Ramos (cell line): ENCODE measurements around the gene STXBP5L.
"Not testable (repeated sequence)": the region's sequence is repeated elsewhere in the genome, so short reads cannot be mapped to it uniquely, and the experiment has no call there.

Experiments used
- in situ Hi-C: fragments of 300-500 bp; cut with MboI; formaldehyde crosslinking; loops from one replicate; pipeline ENCODE4 v1.14.3; 2022; ENCODE audit warnings: low sequenced_read_pairs; ENCODE audit not compliant: unreplicated experiment

The STXBP5L gene

DNA sequence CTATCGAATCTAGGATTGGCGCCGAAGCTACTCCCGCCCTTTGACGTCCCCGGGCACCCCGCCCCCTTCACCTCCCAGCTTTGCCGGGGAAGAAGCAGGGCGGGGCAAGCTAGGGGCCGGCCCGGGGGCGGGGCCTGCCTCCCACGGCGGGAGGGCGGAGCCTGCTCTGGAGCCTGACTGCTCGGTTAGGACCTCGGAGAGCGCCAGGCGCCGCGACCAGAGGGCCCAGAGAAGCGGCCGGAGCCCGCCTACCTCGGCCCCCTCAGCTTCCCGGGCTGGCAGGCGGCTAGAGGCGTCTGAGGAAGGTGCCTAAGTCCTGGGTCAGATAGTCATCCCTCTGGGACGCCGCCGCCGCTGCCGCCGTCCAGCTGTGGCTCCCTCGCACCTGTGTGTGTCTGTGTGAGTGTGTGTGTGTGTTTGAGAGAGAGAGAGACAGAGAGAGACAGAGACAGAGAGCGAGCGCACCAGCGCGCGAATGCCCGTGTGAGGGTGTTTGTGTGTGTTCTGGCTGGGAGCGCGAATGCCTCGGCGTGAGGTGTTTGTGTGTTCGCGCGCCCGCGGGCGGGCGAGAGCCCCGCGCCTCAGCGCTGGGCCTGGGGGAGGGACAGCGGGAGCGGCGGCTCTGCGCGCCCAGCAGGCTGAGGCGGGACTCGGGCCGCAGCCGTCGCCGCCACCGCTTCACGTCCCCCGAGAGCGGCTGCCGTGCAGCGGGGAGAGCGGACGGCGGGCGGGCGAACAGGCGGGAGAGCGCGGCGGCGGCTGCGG lies at the start of gene STXBP5L:
Gene STXBP5L (plus strand): TSS at position 176 of the 765 bp plus-strand sequence. CDS start 1,374 bp downstream, outside the sequence.
- in situ Hi-C loops: no loop called here

DNA sequence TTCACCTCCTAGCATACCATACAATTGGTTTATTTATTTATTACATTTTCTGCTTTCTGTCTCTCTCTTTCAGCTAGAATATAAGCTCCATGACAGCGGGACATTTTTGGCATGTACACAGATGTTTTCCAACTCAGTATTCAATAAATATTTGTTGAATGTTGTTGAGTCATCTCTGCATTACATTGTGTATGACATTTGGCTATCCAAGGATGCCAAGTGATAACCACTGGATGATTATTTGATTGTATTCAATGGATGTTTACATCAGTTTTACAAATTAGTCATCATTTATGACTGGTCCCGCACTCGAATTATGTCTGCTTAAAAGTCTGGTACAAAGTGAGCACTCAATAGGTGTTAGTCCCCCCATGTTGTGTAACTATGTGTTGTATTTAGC lies 49.5 kb upstream of the STXBP5L start:
- in situ Hi-C loops: no loop called here

DNA sequence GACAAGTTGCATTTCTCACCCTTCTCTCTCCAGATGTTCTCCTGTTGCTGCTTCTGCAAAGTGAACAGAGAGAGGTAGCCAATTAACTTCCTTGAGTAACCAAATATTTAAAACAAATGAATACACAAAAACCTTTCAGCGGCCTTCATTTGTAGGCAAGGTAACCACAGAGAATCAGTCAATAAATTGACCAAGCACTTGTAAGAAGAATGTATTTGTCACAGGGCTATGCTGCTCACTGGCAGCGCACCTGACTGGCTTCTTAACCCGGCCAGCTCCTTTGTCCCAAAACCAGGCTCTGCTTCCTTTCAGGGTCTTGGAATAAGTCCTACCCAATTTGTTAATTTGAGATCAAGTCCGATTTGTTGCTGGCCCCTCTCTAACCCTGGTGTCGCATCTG lies 43.5 kb upstream of the STXBP5L start:
- in situ Hi-C loops: no loop called here

DNA sequence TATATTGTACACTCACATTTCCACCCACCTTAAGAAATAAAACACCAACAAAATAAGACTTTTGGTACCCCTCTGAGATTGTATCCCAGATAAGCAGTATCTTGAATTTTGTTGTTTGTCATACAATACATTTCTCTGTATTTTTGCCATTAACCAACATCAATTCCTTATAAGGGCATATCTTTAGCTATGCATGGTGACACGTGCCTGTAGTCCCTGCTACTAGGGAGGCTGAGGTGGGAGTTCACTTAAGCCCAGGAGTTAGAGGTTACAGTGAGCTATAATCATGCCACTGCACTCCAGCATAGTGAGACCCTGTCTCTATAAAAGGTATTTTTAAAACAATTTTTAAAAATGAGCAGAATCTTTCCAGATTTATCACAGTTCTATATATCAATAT lies 32.5 kb upstream of the STXBP5L start:
- in situ Hi-C loops: no loop called here

DNA sequence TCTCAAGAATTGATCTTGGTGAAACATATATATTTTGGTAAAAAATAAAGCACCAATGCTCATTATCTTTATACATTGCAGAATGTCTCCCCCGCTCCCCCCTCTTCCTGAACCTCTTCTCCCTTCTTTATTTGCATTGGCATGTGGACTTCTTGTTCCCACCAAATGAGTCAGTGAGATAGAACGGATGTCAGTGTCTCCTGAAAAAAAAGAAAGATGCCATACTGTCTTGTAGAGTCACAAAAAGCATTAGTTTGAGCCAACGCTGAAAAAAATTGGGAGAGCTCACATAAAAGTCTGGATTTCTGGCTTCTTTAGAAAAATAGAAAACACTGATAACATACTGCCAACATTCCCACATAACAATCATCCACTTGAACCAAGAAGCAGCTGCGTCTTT lies 32.0 kb upstream of the STXBP5L start:
- in situ Hi-C loops: no loop called here

DNA sequence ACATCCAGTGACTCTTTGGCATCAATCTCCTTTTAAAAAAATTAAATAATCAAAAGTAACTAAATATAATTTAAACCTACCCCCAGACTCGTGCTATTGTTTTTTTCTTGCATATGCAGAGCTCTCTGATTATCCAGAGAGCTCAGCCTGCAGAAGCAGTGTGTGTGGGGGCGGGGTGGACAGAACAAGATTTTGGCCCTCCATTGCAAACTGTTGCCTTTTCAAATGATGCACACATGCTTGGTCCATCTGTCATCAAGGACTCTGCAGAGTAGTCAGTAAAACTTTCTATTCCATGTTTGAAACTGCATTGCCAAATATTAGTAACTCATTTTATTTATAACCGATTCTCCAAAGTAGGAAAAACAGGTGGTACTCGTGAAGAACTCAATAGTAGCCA lies 28.6 kb upstream of the STXBP5L start:
- in situ Hi-C loops: no loop called here

DNA sequence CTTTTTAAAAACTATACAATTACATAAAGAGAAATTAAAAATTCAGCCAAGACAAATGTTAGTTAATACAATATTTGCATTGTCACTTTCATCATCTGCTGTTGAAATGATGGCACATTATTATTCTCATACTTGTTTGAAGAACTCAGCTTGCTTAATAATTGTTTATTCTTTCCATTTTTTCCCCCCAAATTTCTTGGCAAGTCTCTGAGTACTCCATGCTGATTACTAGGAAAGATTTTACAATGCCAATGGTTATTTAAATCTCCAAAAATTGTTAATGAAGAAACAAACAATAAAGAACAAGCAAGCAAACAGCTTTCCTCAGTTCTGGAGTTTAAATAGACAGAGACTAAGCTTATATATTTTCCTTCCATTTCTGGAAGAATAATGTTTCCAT lies 15.1 kb upstream of the STXBP5L start:
- in situ Hi-C loops: no loop called here

DNA sequence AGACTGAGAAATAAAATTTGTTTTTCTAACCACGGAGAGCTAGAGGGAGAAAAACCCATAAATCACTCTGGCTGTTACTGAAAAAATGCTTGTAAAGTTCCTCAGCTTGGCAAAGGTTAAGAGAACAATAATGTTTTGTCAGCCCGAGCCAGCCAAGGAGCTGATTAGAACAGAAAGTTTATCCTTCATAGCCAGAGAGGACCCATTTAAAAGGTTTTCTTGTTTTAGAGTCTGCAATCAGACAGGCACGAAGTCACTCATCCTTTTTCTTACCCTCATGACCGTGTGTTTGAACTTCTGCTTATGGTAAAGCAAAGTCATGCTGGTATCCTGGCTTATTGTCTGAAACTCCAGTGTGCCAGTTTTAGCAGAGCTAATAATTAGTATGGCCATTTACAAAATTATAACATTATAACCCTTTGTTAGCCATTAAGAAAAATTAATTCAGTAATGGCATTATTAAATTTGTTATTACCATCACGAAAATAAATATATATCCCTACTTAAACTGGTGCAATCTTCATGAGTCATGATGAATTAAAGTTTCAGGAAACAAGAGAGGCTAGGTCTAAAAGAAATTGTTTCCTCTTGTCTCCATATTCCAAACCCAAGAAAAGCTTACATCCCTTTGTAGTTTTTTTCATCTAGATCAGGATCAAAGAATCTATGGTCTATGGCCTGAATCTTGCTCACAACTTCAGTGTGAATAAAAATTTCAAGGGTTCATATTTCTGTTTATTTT lies 13.5 kb upstream of the STXBP5L start:
- in situ Hi-C loops: no loop called here

DNA sequence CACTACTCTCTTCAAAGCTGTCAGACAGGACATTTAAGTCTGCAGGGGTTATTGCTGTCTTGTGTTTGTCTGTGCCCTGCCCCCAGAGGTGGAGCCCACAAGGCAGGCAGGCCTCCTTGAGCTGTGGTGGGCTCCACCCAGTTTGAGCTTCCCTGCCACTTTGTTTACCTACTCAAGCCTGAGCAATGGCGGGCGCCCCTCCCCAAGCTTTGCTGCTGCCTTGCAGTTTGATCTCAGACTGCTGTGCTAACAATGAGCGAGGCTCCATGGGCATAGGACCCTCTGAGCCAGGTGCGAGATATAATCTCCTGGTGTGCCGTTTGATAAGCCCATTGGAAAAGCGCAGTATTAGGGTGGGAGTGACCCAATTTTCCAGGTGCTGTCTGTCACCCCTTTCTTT lies 6.3 kb upstream of the STXBP5L start:
- in situ Hi-C loops: not testable (repeated sequence)

DNA sequence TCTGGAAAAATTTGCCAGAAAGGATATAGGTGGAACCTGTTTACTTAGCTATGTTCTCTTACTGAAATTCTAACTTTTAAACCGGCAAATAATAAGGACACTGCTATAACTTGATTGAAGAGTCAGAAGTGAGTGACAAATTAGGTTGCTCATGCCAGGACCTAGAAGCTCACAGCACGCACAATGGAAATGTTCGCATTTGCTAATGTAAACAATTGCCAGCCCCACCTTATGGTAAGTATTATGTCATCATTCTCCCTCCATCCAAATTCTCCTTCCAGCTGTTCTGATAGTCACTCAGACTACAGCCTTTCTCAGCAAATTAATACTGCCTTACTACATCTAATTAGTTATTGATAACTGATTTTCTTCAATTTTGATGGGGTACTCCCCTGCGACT lies 4.8 kb upstream of the STXBP5L start:
- in situ Hi-C loops: no loop called here

DNA sequence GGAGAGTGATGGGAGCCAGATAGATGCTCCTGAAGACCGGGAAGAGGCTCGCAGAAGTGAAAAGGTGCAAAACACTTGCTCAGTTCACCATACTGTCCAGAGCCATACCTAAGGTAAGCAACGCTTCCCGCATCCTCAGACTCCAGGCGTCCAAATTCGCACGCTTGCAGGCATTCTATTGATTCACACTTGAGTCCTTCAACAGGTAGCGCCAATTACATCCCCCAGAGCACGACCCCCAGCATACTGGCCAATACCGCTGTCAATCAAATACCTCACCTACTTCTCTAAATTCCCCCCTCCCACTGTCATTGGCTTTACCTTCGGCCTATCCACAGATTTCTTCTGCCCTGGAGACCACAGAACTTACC lies 361 bp upstream of the STXBP5L start:
- in situ Hi-C loops: no loop called here

DNA sequence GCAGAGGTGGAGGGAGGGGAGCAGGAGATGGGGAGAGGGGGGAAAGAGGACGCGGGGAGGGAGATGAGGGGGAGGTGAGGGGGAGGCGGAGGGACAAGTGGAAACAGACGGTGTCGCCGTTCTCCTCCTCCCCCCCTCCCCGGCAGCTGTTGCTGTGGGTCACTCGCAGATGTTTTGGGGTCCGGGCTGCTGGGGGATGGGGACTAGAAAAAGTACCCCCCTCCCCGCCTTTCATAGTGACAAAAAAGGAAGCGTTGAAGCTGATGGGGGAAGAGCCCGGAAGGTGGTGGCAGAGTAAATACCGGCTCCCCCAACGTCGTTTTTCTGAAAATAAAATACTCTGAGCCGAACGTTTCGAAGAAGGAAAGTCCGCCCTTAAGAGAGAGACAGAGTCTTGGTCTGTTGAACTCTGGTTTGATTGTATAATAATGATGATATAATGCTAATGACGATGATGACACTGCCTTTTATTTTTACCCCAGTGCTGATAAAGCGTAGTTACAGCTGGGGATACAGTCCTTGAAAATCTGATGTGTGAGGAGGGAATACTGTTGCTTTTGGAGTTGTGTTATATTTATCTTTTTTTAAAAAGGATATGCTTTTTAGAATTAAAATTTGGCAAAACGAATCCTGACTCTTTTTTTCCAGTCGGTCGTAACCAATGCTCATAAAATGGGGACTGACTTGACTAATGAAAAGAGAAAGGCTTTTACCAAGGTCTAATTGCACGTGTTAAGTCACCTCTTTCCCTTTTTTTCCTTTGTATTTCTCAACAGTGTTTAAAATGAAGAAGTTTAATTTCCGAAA lies 993 bp downstream of the STXBP5L start:
- in situ Hi-C loops: no loop called here

DNA sequence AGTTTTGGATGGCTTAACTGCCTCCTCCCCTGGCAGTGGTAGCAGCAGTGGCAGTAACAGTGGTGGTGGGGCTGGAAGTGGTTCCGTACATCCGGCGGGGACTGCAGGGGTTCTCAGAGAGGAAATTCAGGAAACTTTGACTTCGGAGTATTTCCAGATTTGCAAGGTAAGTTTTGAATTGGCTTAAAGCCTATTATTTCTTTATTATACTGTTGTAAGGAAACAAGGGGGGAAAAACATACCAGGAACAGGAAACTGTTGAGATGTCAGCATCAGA lies 1.5 kb downstream of the STXBP5L start:
- in situ Hi-C loops: no loop called here

DNA sequence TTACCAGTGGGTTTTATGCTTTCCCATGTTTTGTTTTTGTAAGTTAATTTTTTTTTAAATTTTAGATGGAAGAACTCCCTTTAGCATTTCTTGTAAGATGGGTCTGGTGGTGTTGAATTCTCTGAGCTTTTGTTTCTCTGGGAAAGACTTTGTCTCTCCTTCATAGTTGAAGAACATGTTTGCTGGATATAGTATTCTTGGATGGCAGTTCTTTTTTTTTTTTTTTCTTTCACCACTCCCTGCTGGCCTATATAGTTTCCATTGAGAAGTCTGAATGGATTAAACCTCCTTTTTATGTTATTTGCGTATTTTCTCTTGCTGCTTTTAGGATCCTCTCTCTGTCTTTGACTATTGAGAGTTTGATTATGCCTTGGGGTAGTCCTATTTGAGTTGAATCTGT lies 18.1 kb downstream of the STXBP5L start:
- in situ Hi-C loops: no loop called here

DNA sequence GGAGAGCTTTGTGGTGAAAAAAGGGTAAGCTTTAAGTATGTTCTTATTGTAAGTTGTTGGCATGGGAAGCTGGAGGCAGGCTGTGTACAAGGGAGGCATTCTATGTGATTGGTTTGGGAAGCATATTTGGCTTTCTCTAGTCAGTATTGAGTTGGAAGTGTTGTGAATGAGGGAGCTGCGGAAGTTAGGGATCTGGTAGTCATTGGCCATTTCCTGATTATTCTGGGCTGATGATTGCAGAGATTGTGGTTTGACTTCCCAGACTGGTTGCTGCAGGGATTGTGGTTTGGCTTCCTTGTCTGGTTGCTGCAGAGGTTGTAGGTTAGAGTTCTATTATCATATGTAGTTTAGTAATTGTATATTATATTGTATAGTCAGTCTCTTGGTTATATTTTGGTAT lies 21.0 kb downstream of the STXBP5L start:
- in situ Hi-C loops: no loop called here

DNA sequence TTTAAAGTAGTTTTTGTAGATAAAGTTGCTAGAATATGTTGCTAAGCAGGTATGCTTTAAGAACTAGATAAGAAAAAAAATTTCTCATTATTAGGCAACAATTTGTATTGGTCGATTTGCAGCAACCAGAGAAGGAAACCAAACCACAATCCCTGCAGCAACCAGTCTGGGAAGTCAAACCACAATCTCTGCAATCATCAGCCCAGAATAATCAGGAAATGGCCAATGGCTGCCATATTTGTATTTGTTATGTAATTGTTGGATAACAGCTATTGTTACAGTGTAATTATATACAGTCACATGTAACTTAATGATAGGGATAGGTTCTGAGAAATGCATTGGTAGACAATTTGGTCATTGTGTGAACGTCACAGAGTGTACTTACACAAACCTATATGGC lies 23.6 kb downstream of the STXBP5L start:
- in situ Hi-C loops: no loop called here

DNA sequence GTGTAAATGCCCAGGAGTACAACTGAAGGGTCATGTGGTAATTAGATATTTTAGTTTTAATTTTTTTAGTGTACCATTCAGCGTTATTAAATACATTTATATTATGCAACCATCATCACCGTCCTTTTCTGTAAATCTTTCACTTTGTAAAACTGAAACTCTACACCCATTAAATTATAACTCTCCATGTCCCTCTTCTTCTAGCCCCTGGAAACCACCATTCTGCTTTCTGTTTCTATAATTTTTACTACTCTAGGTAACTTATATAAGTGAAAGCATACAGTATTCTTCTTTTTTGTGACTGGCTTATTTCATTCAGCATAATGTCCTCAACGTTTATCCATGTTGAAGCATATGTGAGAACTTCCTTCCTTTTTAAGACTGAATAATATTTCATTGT lies 48.1 kb downstream of the STXBP5L start:
- in situ Hi-C loops: no loop called here

DNA sequence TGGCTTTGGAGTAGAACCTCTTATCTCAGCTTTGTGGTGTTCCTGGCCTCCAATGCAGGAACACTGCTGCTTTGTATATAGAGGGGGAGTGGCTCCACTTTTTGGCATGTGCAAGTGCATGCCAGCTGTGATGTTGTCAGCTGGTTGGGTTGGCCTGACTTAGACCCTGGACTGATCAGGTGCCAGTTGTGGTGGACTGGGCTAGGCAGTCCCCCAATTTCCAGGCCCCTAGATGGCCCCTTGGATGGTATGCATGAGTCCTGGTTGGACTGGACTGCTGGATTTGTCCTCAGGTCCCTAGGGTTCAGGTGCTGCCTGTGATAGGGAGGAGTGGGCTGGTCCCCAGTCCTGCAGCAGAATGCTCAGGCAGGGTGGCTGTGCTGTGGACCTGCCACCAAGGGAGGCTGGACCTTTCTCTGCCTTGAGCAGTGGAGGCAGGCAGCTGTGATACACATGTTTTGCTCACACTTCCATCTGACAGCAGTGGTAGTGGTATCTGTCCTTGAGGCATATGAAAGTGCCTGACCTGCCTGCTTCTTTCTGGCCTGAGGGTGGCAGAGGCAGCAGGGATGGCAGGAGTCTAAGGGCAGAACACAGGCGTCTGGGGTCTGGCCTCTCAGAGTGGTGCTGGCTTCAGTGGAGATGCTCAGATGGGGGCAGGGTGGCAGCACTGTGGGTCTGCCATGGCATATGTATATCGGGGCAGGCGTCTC lies 74.8 kb downstream of the STXBP5L start:
- in situ Hi-C loops: no loop called here

DNA sequence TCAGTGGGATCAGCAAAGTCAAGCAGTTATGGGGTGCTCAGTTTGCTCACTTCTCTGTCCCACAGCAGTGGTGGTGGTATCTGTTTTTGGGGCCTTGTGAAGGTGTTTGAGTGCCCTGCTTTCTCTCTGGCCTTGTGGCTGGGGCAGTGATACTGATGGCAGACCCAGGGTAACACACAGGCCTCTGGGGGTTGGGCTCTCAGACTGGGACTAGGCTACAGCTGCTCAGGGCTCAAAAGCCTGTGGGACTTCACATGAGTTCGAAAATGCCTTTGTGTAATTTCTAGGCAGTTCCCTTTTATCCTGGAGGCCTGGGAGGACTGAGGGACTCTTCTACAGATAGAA lies 75.3 kb downstream of the STXBP5L start:
- in situ Hi-C loops: no loop called here

DNA sequence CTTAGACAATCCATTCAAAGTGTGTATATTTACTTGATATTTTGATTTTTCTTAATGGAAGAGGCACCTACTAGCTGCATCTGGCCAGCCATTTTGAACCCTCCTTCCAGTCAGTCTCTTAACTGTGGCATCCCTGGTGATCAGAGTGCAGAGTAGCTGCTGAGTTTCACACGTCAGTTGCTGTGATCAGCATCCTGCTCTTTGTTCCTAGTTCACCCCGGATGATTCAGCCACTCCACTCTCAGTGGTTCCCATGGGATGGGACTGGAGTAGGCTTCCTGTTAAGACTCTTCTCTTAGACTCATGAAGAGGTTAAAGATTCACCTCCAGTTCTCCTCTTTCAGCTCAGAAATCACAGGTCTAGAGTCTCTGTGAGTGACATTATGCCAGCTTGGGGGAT lies 75.8 kb downstream of the STXBP5L start:
- in situ Hi-C loops: no loop called here

DNA sequence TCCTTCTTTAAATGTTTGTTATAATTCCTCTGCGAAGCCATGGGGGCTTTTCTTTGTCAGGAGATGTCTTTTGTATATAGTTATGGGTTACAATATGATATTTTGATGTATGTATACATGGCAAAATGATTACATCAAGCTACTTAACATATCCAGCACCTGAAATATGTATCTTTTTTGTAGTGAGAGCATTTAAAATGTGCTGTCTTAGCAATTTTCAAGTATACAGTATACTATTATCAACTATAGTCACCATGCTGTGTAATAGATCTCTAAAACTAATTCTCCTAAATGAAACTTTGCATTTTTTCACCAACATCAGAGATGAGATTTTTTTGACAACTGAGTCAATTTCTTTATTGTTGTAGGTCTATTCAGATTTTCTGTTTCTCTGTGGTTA lies 77.2 kb downstream of the STXBP5L start:
- in situ Hi-C loops: no loop called here
